KMS-11 (cell line): ENCODE measurements around the gene NPVF.

Experiments
- H2AFZ ChIP-seq: fragments of 200-600 bp; sonication (generic); 2 replicates; pipeline ENCODE4 v1.6.1; 2016; ENCODE audit warnings: antibody characterized with exemption, mixed run types, low read depth
- H3K27ac ChIP-seq: fragments of 200-600 bp; sonication (generic); 2 replicates; pipeline ENCODE4 v1.6.1; 2016; ENCODE audit warnings: mild to moderate bottlenecking, mixed run types
- H3K27me3 ChIP-seq: fragments of 200-600 bp; sonication (generic); 2 replicates; pipeline ENCODE4 v1.6.1; 2017; ENCODE audit warnings: mild to moderate bottlenecking, low read depth, mixed run types, moderate library complexity; ENCODE audit not compliant: insufficient read depth
- H3K36me3 ChIP-seq: fragments of 200-600 bp; sonication (generic); 2 replicates; pipeline ENCODE4 v1.6.1; 2017; ENCODE audit warnings: mild to moderate bottlenecking, mixed run types; ENCODE audit not compliant: insufficient read depth
- H3K4me1 ChIP-seq: fragments of 200-600 bp; sonication (generic); 2 replicates; pipeline ENCODE4 v1.6.1; 2016; ENCODE audit warnings: mild to moderate bottlenecking, low read depth, mixed run types; ENCODE audit not compliant: poor library complexity, severe bottlenecking
- H3K4me2 ChIP-seq: fragments of 200-600 bp; sonication (generic); 2 replicates; pipeline ENCODE4 v1.7.0; 2016; ENCODE audit warnings: mild to moderate bottlenecking, mixed run types
- H3K4me3 ChIP-seq: fragments of 200-600 bp; sonication (generic); IDR thresholded peaks from 2 replicates; pipeline ENCODE4 v1.6.1; 2017; ENCODE audit warnings: low read depth, low read length, mixed read lengths; ENCODE audit not compliant: insufficient read depth
- H3K79me2 ChIP-seq: fragments of 200-600 bp; sonication (generic); 2 replicates; pipeline ENCODE4 v1.6.1; 2016; ENCODE audit warnings: low read depth, mixed run types; ENCODE audit not compliant: insufficient read depth
- H3K9ac ChIP-seq: fragments of 200-600 bp; sonication (generic); 2 replicates; pipeline ENCODE4 v1.6.1; 2016; ENCODE audit warnings: mild to moderate bottlenecking, mixed run types
- H4K20me1 ChIP-seq: fragments of 200-600 bp; sonication (generic); 2 replicates; pipeline ENCODE4 v1.6.1; 2016; ENCODE audit warnings: mild to moderate bottlenecking, mixed run types; ENCODE audit not compliant: insufficient read depth
- CTCF ChIP-seq: fragments of 200-600 bp; sonication (generic); conservative IDR thresholded peaks from 2 replicates; pipeline ENCODE4 v1.6.1; 2017; ENCODE audit warnings: low read depth, mild to moderate bottlenecking, antibody characterized with exemption, low read length, moderate library complexity, mixed read lengths

The NPVF gene

GRCh38 chr7:25261545-25262140 is 33.4 kb upstream of the NPVF start:
- peak overlapping the region; percentile 6; the same call in 1 of the 2 replicates for H3K27ac ChIP-seq
- no peak overlapping the region for H3K4me3 ChIP-seq
- peak overlapping the region; percentile 67 for H2AFZ ChIP-seq
- TF ChIP-seq CTCF: no peak
- H3K36me3 ChIP-seq: no peaks in the 10 kb centered on the region
- no peaks in the 10 kb centered on the region for H4K20me1 ChIP-seq
- H3K9ac ChIP-seq: 0 out of 2 replicates have a peak overlapping the region, but pooled peaks have one; percentile 1
- no peaks in the 10 kb centered on the region for H3K27me3 ChIP-seq
- no peaks in the 10 kb centered on the region for H3K79me2 ChIP-seq
- H3K4me1 ChIP-seq: peaks cover 28% of the 10 kb centered on the region
- H3K4me2 ChIP-seq: peak overlapping the region; percentile 67

- Histone ChIP-seq H3K4me3 (no peak overlapping the region), H3K4me1 (peaks cover 28% of the 10 kb centered on the region), H3K27ac (peak overlapping the region; percentile 6; the same call in 1 of the 2 replicates), H4K20me1 (no peaks in the 10 kb centered on the region), H3K4me2 (peak overlapping the region; percentile 67), H3K27me3 (no peaks in the 10 kb centered on the region), H2AFZ (peak overlapping the region; percentile 67), H3K9ac (0 out of 2 replicates have a peak overlapping the region, but pooled peaks have one; percentile 1), H3K36me3 (no peaks in the 10 kb centered on the region), H3K79me2 (no peaks in the 10 kb centered on the region)
- no peak for TF ChIP-seq CTCF
Observed at GRCh38 chr7:25260862-25261494, 32.7 kb upstream of the NPVF start.

GRCh38 chr7:25259487-25260243 is 31.4 kb upstream of the NPVF start:
- Histone ChIP-seq H2AFZ (peak overlapping the region; percentile 68; the same call in 1 of the 2 replicates), H3K4me3 (no peak overlapping the region), H3K27ac (no peak overlapping the region), H3K79me2 (no peaks in the 10 kb centered on the region), H3K4me1 (peaks cover 28% of the 10 kb centered on the region), H4K20me1 (no peaks in the 10 kb centered on the region), H3K4me2 (peak overlapping the region; percentile 67), H3K9ac (no peak overlapping the region), H3K36me3 (no peaks in the 10 kb centered on the region), H3K27me3 (no peaks in the 10 kb centered on the region)
- peak; percentile 89 for TF ChIP-seq CTCF

- H3K27ac ChIP-seq: no peak overlapping the region
- no peak overlapping the region for H3K4me3 ChIP-seq
- no peak overlapping the region for H3K4me2 ChIP-seq
- no peak overlapping the region for H2AFZ ChIP-seq
- H3K4me1 ChIP-seq: peaks cover 22% of the 10 kb centered on the region
- H4K20me1 ChIP-seq: no peaks in the 10 kb centered on the region
- no peak for TF ChIP-seq CTCF
- H3K9ac ChIP-seq: no peak overlapping the region
- no peaks in the 10 kb centered on the region for H3K27me3 ChIP-seq
- H3K79me2 ChIP-seq: no peaks in the 10 kb centered on the region
- H3K36me3 ChIP-seq: no peaks in the 10 kb centered on the region
Observed at GRCh38 chr7:25256333-25256819, 28.1 kb upstream of the NPVF start.
